Kidney epithelial cell (primary cell): Measurements from ENCODE around the gene TMEM214. TPM values are rescaled to one million over a fixed set of nuclear protein-coding genes. Genes with fewer than 3 reads are reported as not detected.

Experiments
- DNase-seq: peaks from one replicate; pipeline ENCODE4 v3.0.0-alpha.2; 2010; ENCODE audit warnings: low read depth
- H3K27me3 ChIP-seq: 2 replicates; pipeline ENCODE4 v1.6.0; 2011; ENCODE audit warnings: low read length; ENCODE audit not compliant: control insufficient read depth, insufficient read depth
- H3K36me3 ChIP-seq: 2 replicates; pipeline ENCODE4 v1.5.1; 2011; ENCODE audit warnings: low read length; ENCODE audit not compliant: control insufficient read depth, insufficient read depth
- H3K4me3 ChIP-seq: 2 replicates; pipeline ENCODE4 v1.5.1; 2011; ENCODE audit warnings: low read depth, mild to moderate bottlenecking, control low read depth, low read length
- CTCF ChIP-seq: IDR thresholded peaks from 2 replicates; pipeline ENCODE4 v1.5.1; 2011; ENCODE audit warnings: mild to moderate bottlenecking, moderate library complexity, low read length, control low read depth, inconsistent platforms; ENCODE audit not compliant: insufficient read depth, poor library complexity, severe bottlenecking
- total RNA-seq: library from RNA; depleted of rRNA; stranded (reverse); fragments of >200 nt; gene quantifications from 2 replicates; pipeline ENCODE4 v1.2.3, GENCODE V29; 2015

TMEM214 gene
- total RNA-seq, 1 donor from 2014 or later, result 27.0 TPM

- no peak for DNase-seq
- Histone ChIP-seq H3K4me3 (no peak overlapping the region), H3K36me3 (no peaks in the 10 kb centered on the region), H3K27me3 (no peaks in the 10 kb centered on the region)
- no peak for TF ChIP-seq CTCF
These were observed 7.4 kb upstream of the TMEM214 start for GRCh38 chr2:27025281-27025800.

GRCh38 chr2:27025861-27026851 is 6.6 kb upstream of the TMEM214 start:
- no peak for TF ChIP-seq CTCF
- no peaks in the 10 kb centered on the region for H3K36me3 ChIP-seq
- no peaks in the 10 kb centered on the region for H3K27me3 ChIP-seq

GRCh38 chr2:27027211-27027651 is 5.5 kb upstream of the TMEM214 start:
- Histone ChIP-seq H3K36me3 (no peaks in the 10 kb centered on the region), H3K27me3 (no peaks in the 10 kb centered on the region), H3K4me3 (no peak overlapping the region)
- no peak for TF ChIP-seq CTCF
- DNase-seq, result no peak

More at GRCh38 chr2:27025861-27026851, 6.6 kb upstream of the TMEM214 start:
- DNase-seq, result no peak
- H3K4me3 ChIP-seq, result no peak overlapping the region

GRCh38 chr2:27029051-27029450 is 3.7 kb upstream of the TMEM214 start:
- no peak overlapping the region for H3K4me3 ChIP-seq
- no peaks in the 10 kb centered on the region for H3K36me3 ChIP-seq
- H3K27me3 ChIP-seq, result no peaks in the 10 kb centered on the region
- no peak for DNase-seq
- no peak for TF ChIP-seq CTCF

GRCh38 chr2:27033253-27033852 is 588 bp downstream of the TMEM214 start:
- H3K36me3 ChIP-seq, result peaks cover 1% of the 10 kb centered on the region
- peak overlapping the region; percentile 78 for H3K4me3 ChIP-seq
- no peaks in the 10 kb centered on the region for H3K27me3 ChIP-seq
- no peak for DNase-seq
- TF ChIP-seq CTCF, result no peak
